ENCODE measurements around the gene PTPRK.

The PTPRK gene

GRCh38 chr6:128200789-128201188 is 319.6 kb downstream of the PTPRK start:
- no peaks in the 10 kb centered on the region for H3K9me3 ChIP-seq (replicated peaks; ENCODE audit: low read length)
- H3K4me3 ChIP-seq (ENCODE audit: low read length) = no peak overlapping the region
- H3K36me3 ChIP-seq (ENCODE audit: insufficient read depth, low read length) = no peaks in the 10 kb centered on the region
- peaks cover 13% of the 10 kb centered on the region for H3K4me1 ChIP-seq (ENCODE audit: control insufficient read depth, insufficient read depth, low read length)
- H3K4me2 ChIP-seq (ENCODE audit: low read length) = no peak overlapping the region
- no peak overlapping the region for H3K9ac ChIP-seq (ENCODE audit: low read depth, low read length)
- no peaks in the 10 kb centered on the region for H3K27me3 ChIP-seq (ENCODE audit: control insufficient read depth, insufficient read depth, low read length)

- H3K4me3 ChIP-seq (ENCODE audit: low read length) = no peak overlapping the region
- no peak overlapping the region for H3K9ac ChIP-seq (ENCODE audit: low read depth, low read length)
- H3K9me3 ChIP-seq (replicated peaks; ENCODE audit: low read length) = no peaks in the 10 kb centered on the region
- peaks cover 8% of the 10 kb centered on the region for H3K4me1 ChIP-seq (ENCODE audit: control insufficient read depth, insufficient read depth, low read length)
- no peaks in the 10 kb centered on the region for H3K36me3 ChIP-seq (ENCODE audit: insufficient read depth, low read length)
- H3K27me3 ChIP-seq (ENCODE audit: control insufficient read depth, insufficient read depth, low read length) = no peaks in the 10 kb centered on the region
- no peak overlapping the region for H3K4me2 ChIP-seq (ENCODE audit: low read length)
These were observed 320.9 kb downstream of the PTPRK start for GRCh38 chr6:128199461-128199860.

GRCh38 chr6:128192972-128193371 is 327.4 kb downstream of the PTPRK start:
- Histone ChIP-seq H3K4me1 (ENCODE audit: control insufficient read depth, insufficient read depth, low read length) (peaks cover 5% of the 10 kb centered on the region), H3K36me3 (ENCODE audit: insufficient read depth, low read length) (no peaks in the 10 kb centered on the region), H3K9ac (ENCODE audit: low read depth, low read length) (no peak overlapping the region), H3K27me3 (ENCODE audit: control insufficient read depth, insufficient read depth, low read length) (no peaks in the 10 kb centered on the region), H3K9me3 (replicated peaks; ENCODE audit: low read length) (no peaks in the 10 kb centered on the region), H3K4me2 (ENCODE audit: low read length) (no peak overlapping the region), H3K4me3 (ENCODE audit: low read length) (no peak overlapping the region)

DNA sequence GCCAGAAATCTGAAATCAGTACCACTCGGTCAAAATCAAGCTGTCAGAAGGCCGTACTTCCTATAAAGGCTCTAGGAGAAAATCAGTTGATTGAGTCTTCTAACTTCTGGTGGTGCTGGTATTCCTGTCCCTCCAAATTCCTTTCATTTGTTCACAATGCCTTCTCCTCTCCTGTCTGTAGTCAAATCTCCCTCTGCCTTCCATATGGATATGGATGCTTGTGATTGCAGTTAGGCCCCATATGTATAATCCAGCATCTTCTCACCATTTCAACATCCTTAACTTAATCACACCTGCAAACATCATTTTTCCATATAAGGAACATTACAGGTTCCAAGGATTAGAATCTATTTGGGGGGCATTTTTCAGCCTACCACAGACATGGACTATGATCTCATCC is 331.7 kb downstream of the PTPRK start:
- Histone ChIP-seq H3K27me3 (ENCODE audit: control insufficient read depth, insufficient read depth, low read length) (no peaks in the 10 kb centered on the region), H3K9me3 (replicated peaks; ENCODE audit: low read length) (no peaks in the 10 kb centered on the region), H3K36me3 (ENCODE audit: insufficient read depth, low read length) (peaks cover 9% of the 10 kb centered on the region), H3K9ac (ENCODE audit: low read depth, low read length) (no peak overlapping the region), H3K4me3 (ENCODE audit: low read length) (no peak overlapping the region), H3K4me2 (ENCODE audit: low read length) (no peak overlapping the region), H3K4me1 (ENCODE audit: control insufficient read depth, insufficient read depth, low read length) (peaks cover 4% of the 10 kb centered on the region)

- Histone ChIP-seq H3K4me2 (ENCODE audit: low read length) (peak overlapping the region; percentile 70), H3K9me3 (replicated peaks; ENCODE audit: low read length) (no peaks in the 10 kb centered on the region), H3K4me1 (ENCODE audit: control insufficient read depth, insufficient read depth, low read length) (peaks cover 4% of the 10 kb centered on the region), H3K36me3 (ENCODE audit: insufficient read depth, low read length) (peaks cover 9% of the 10 kb centered on the region), H3K9ac (ENCODE audit: low read depth, low read length) (peak overlapping the region; percentile 72), H3K4me3 (ENCODE audit: low read length) (peak overlapping the region; percentile 53), H3K27me3 (ENCODE audit: control insufficient read depth, insufficient read depth, low read length) (no peaks in the 10 kb centered on the region)
These were observed 333.7 kb downstream of the PTPRK start for GRCh38 chr6:128186729-128187128.

GRCh38 chr6:128179876-128180438 is 340.4 kb downstream of the PTPRK start:
- H3K36me3 ChIP-seq (ENCODE audit: insufficient read depth, low read length) = peaks cover 9% of the 10 kb centered on the region
- no peaks in the 10 kb centered on the region for H3K9me3 ChIP-seq (replicated peaks; ENCODE audit: low read length)
- H3K9ac ChIP-seq (ENCODE audit: low read depth, low read length) = no peak overlapping the region
- no peak overlapping the region for H3K4me3 ChIP-seq (ENCODE audit: low read length)
- no peaks in the 10 kb centered on the region for H3K4me1 ChIP-seq (ENCODE audit: control insufficient read depth, insufficient read depth, low read length)
- no peak overlapping the region for H3K4me2 ChIP-seq (ENCODE audit: low read length)
- no peaks in the 10 kb centered on the region for H3K27me3 ChIP-seq (ENCODE audit: control insufficient read depth, insufficient read depth, low read length)

DNA sequence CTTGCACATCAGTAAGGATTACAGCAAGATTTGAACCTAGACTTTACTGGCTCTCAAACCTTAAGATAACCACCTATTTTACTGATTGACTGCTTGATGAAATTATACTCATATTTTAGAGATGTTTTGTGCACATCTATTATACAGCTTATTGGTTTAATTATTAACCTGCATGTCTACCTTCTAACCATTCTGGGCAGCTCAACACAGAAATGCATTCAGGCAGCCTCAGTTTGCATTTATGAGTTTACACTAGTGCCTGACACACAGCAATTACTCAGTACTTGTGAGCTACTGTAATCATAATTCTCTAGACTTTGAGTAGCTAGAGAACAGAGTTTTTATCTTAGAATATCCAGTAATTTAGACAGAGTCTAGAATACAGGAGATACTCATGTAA is 345.7 kb downstream of the PTPRK start:
- Histone ChIP-seq H3K4me2 (ENCODE audit: low read length) (no peak overlapping the region), H3K27me3 (ENCODE audit: control insufficient read depth, insufficient read depth, low read length) (no peaks in the 10 kb centered on the region), H3K9ac (ENCODE audit: low read depth, low read length) (no peak overlapping the region), H3K9me3 (replicated peaks; ENCODE audit: low read length) (no peaks in the 10 kb centered on the region), H3K36me3 (ENCODE audit: insufficient read depth, low read length) (no peaks in the 10 kb centered on the region), H3K4me3 (ENCODE audit: low read length) (no peak overlapping the region), H3K4me1 (ENCODE audit: control insufficient read depth, insufficient read depth, low read length) (peaks cover 19% of the 10 kb centered on the region)

DNA sequence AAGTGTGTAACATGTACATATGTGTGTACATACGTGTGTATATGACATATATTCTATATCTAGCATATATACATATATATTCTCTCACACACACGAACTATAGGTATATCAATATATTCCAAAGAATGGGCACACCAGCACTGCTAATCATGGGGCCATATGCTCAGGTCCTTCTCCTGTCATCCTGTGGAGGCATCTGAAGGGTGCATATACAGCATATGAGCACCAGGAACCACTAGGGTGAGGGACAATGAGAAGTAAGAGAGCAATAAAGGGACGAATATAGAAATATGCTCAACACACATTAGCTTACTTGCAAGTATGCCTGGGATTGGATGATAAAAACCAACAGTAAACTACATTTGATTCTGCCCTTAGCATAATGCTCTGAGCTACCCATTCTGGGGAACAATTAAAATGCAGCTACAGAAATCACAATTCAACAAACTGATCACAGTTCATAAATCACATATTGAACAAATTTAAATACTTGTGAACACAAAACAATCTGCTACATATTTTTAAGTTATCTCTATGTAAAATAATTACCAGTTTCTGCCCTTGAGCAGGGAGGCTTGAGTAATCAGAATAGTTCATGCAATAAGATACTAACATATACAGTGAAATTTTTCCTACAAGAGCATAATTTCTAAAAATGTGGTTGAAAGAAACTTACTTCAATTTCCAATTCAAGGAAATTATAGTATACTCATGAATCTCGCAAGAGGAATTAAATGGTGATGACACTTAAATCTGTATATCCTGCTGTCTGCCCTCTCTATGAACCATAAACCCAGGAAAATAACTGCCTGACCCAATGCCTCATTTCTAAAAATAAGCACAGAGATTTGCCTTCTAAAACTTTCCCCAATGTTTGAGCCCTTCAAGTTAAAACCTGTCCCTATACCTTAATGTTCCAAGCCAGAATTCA is 347.4 kb downstream of the PTPRK start:
- Histone ChIP-seq H3K9me3 (replicated peaks; ENCODE audit: low read length) (no peaks in the 10 kb centered on the region), H3K27me3 (ENCODE audit: control insufficient read depth, insufficient read depth, low read length) (no peaks in the 10 kb centered on the region), H3K4me2 (ENCODE audit: low read length) (no peak overlapping the region), H3K36me3 (ENCODE audit: insufficient read depth, low read length) (no peaks in the 10 kb centered on the region), H3K9ac (ENCODE audit: low read depth, low read length) (no peak overlapping the region), H3K4me1 (ENCODE audit: control insufficient read depth, insufficient read depth, low read length) (peaks cover 19% of the 10 kb centered on the region), H3K4me3 (ENCODE audit: low read length) (no peak overlapping the region)

DNA sequence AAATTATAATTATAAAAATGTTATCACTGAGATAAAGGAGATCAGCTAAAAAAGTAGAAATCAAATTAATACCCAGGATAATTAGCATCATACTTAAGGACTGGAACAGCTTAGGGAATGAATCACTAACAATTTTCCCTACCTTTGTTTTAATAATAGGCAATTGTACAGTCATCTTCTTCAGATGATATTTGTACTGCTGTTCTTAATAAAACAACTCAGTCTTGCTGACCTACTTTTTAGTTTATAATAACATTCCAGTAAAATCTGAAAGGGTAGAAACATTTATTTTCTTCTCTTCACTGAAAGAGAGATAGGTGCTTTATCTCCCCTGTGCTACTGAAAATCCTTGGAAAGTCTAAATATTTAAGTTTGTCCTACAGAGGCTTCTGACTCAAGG is 348.3 kb downstream of the PTPRK start:
- Histone ChIP-seq H3K36me3 (ENCODE audit: insufficient read depth, low read length) (no peaks in the 10 kb centered on the region), H3K4me2 (ENCODE audit: low read length) (no peak overlapping the region), H3K9ac (ENCODE audit: low read depth, low read length) (no peak overlapping the region), H3K4me1 (ENCODE audit: control insufficient read depth, insufficient read depth, low read length) (peaks cover 24% of the 10 kb centered on the region), H3K27me3 (ENCODE audit: control insufficient read depth, insufficient read depth, low read length) (no peaks in the 10 kb centered on the region), H3K9me3 (replicated peaks; ENCODE audit: low read length) (no peaks in the 10 kb centered on the region), H3K4me3 (ENCODE audit: low read length) (no peak overlapping the region)

- no peaks in the 10 kb centered on the region for H3K36me3 ChIP-seq (ENCODE audit: insufficient read depth, low read length)
- H3K4me3 ChIP-seq (ENCODE audit: low read length) = no peak overlapping the region
These were observed 349.2 kb downstream of the PTPRK start for GRCh38 chr6:128171182-128171581.

DNA sequence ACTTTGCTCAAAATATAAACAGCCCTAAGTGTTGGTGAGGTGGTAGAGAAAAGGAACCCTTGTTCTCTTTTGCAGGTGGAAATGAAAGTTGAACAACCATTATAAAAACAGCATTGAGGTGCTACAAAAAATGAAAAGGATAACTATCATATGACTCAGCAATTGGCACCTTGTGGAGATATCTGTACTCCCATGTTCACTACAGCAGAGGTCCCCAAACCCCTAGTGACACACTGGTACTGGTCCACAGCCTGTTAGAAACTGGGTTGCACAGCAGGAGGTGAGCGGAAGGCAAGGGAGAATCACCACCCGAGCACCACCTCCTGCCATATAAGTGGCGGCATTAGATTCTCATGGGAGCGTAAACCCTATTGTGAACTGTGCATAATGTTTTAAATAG is 352.2 kb downstream of the PTPRK start:
- H3K4me3 ChIP-seq (ENCODE audit: low read length) = no peak overlapping the region
- no peaks in the 10 kb centered on the region for H3K9me3 ChIP-seq (replicated peaks; ENCODE audit: low read length)
- H3K36me3 ChIP-seq (ENCODE audit: insufficient read depth, low read length) = no peaks in the 10 kb centered on the region
- H3K27me3 ChIP-seq (ENCODE audit: control insufficient read depth, insufficient read depth, low read length) = no peaks in the 10 kb centered on the region
- H3K4me2 ChIP-seq (ENCODE audit: low read length) = no peak overlapping the region
- peaks cover 24% of the 10 kb centered on the region for H3K4me1 ChIP-seq (ENCODE audit: control insufficient read depth, insufficient read depth, low read length)
- no peak overlapping the region for H3K9ac ChIP-seq (ENCODE audit: low read depth, low read length)

More at GRCh38 chr6:128171182-128171581, 349.2 kb downstream of the PTPRK start:
- H3K27me3 ChIP-seq (ENCODE audit: control insufficient read depth, insufficient read depth, low read length) = no peaks in the 10 kb centered on the region
- H3K4me2 ChIP-seq (ENCODE audit: low read length) = no peak overlapping the region
- no peaks in the 10 kb centered on the region for H3K9me3 ChIP-seq (replicated peaks; ENCODE audit: low read length)
- H3K4me1 ChIP-seq (ENCODE audit: control insufficient read depth, insufficient read depth, low read length) = peaks cover 27% of the 10 kb centered on the region
- H3K9ac ChIP-seq (ENCODE audit: low read depth, low read length) = no peak overlapping the region

GRCh38 chr6:128167552-128167951 is 352.8 kb downstream of the PTPRK start:
- no peaks in the 10 kb centered on the region for H3K9me3 ChIP-seq (replicated peaks; ENCODE audit: low read length)
- H3K9ac ChIP-seq (ENCODE audit: low read depth, low read length) = no peak overlapping the region
- H3K27me3 ChIP-seq (ENCODE audit: control insufficient read depth, insufficient read depth, low read length) = no peaks in the 10 kb centered on the region
- no peak overlapping the region for H3K4me2 ChIP-seq (ENCODE audit: low read length)
- H3K36me3 ChIP-seq (ENCODE audit: insufficient read depth, low read length) = no peaks in the 10 kb centered on the region
- no peak overlapping the region for H3K4me3 ChIP-seq (ENCODE audit: low read length)
- H3K4me1 ChIP-seq (ENCODE audit: control insufficient read depth, insufficient read depth, low read length) = peaks cover 18% of the 10 kb centered on the region
